ENCODE data around the gene MIPEP.
A peak's percentile ranks its signal among the peaks of the same experiment; 100 is the strongest.

The MIPEP gene

DNA sequence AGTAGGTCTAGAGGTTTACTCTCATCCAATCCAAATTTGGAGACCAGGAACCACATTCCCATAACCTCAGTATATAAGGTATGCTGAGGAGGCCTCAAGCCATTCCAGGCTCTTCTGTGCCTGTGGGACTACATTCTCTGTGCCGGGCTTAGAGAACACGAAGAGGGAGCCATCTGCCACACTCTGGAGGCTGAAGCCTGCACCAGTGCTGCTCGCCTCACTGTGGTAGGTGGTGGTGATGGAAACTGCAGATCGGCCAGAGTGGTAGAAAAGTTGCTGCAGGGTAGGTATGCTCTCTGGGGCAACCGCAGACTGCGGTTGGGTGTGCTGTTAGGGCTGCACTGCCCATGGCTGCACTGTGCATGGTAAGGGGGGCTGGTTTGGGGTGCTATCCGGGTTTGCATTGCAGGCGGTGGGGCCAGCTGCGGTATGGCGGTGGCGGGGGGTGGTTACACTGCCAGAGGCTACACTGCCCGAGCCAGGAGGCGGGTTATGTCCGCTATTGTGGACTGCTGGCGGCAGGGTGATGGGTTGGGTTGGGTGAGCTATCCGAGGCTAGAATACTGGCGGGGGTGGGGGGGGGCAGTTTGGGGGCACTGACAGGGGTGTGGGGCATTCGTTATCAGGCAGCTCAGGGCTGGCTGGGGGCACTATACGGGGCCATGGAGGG, 174.0 kb downstream of the MIPEP start:
- DNase-seq (ENCODE audit: low spot score): no peak

DNA sequence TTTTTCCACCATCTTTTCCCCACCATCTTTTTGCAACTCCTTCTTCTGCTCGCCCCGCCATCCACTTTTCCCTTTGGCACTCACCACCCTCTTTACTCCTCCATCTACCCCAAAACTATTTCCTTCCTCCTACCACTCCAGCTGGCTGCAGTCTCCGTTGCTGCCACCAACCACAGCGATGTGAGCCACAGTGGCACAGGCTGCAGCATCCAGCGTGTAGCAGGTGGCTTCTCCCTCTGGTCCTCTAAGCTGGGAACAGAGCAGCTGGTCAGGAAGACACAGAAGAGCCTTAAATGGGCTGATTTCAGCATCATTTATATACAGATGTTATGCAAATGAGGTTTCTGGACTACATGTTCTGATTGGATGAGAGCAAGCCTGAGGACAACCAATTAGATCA, 174.5 kb downstream of the MIPEP start:
- no peak for DNase-seq (ENCODE audit: low spot score)

DNA sequence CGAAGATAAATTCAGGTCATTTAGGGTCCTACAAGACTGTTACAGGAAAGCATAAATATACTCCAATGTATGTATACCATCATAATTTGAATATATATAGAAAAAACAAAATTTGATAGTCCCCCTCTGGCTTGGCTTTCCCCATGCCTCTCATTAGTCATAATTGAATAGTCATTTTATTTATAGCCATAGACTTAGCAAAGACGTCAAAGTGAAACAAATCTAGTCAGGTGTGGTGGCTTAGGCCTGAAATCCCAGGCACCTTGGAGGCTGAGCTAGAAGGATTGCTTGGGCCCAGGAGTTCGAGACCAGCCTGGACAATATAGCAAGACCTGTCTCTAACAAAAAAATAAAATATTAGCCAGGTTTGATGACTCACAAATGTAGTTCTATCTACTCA, 177.8 kb downstream of the MIPEP start:
- DNase-seq (ENCODE audit: low spot score): no peak

DNA sequence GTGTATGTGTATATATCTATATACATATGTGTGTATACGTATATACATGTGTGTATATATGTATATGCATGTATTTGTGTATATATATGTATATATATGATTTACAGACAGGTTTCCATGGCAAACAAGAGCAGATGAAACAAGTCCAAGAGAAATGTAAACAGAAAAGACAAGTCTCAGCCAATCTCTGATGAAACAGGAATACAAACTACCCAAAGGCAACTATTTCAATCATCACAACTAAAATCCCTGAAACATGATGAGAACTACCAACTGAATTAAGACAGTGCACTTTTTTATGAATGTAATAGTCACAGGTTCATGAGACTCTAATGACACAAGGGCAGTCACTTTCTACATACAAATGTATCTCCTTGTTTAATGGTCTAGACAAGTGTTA, 178.8 kb downstream of the MIPEP start:
- DNase-seq (ENCODE audit: low spot score): no peak

DNA sequence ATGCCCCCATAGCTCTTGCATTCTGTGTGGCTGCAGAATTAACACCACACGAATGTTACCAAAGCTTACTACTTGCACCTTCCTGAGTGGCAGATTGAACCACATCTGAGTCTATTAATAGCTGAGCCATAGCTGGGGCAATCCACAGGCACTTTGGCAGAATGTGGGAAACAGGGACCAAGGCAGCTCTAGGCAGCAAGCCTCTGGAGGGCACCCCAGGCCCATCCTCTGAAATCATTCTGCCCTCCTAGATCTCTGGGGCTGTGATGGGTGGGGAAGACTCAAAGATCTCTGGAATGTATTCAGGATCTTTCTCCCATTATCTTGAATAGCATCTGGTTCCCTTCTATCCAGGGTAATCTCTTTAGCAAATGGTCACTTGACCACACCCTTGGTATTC, 179.7 kb downstream of the MIPEP start:
- no peak for DNase-seq (ENCODE audit: low spot score)

DNA sequence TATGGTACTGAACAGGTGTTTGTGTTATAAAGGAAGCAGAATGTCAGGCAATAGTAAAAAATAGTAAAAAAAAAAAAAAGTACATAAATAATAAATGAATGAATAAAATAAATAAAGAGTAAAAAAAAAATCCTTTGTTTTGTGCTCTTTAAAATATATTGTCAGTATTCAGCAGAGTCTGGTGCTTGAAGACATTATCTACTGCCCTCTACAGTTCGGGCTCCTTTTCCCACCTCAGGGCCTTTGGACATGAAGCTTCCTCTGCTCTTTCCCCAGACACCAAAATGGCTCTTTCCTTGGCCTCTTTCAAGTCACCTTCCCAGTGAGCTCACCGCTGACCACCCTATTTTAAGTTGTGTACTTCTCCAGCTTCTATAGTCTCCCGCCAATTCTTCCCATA, 181.5 kb downstream of the MIPEP start:
- DNase-seq (ENCODE audit: low spot score): no peak

DNA sequence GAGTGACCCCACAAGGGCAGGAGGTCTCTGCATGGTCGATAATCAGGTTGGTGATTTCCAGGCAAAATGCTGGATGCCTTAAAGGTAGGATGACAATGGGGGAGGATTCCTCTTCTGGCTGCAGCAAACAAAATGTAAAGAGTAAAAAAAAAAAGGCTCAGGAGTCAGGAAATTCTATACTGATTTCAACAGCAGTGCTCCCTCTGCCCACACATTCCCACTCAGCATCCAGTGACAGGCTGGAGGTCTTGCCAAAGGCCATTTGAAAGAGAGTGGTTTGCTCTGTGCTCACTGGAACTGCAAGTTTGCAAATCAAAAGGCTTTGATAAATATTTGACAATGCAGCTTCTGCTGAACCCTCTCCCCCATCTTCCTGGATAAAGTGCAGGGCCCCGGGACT, 183.6 kb downstream of the MIPEP start:
- DNase-seq (ENCODE audit: low spot score): no peak

DNA sequence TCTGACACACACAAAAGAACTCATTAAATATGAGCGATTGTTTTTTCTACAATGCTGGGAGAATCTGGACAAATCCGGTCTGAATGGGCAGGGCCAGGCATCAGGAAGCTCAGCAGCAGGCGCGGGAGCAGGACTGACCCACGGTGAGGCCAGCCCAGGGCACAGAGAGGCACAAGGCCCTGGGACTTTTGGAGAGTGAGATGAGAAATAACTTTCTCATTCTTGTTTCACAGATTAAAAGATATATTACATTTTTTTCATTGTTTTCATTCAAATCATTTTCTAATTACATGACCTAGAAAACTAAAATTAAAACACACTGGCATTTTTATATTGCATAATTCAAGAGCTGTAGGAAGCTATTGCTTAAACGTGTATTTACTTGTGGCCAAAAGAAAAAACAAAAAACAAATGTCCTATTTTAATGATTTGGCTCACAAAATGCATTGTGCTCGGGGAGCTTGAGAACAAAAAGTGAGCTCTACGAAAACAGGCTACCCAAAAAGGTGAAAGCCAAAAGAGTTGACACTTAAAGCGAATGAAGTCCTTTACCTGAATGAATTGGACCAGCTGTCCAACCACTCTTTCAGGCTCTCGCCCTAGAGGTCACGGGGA, 185.8 kb downstream of the MIPEP start:
- DNase-seq (ENCODE audit: low spot score): no peak

DNA sequence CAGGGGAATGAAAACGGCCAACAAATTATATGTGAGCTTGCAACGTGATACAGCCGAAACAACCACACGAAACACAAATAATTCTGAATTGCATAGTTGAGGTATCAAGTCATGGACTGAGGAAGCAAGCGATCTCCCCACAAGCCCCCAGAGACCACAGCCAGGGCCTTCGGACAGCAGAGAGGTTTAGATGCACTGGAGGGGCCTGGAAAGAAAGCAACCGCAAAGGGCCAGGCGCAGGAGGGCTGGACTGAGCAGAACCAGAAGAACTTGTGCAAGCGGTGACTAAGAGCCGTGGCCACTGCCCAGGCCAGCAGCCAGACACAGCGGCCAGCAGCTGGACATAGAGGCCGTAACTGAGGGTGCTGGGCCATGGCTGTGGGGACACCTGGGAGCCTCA, 187.6 kb downstream of the MIPEP start:
- no peak for DNase-seq (ENCODE audit: low spot score)

DNA sequence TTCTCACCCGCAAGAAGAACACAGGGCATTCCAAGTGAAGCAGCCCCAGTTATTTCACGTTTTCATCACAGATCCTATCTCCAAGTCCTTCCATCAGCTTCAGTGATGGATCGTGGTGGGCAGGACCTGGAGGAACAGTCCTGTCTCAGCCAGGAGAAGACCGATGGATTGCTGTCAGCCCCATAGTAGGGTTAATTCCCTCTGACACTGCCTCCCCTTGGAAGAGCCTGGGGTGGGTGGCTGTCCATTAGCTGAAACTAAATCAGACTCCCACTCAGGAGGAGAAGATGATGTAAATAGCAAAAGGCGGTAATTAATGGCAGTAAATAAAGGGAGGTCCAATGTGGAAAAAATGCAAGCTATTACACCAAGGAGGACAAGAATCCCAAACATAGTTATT, 188.0 kb downstream of the MIPEP start:
- DNase-seq (ENCODE audit: low spot score): no peak

DNA sequence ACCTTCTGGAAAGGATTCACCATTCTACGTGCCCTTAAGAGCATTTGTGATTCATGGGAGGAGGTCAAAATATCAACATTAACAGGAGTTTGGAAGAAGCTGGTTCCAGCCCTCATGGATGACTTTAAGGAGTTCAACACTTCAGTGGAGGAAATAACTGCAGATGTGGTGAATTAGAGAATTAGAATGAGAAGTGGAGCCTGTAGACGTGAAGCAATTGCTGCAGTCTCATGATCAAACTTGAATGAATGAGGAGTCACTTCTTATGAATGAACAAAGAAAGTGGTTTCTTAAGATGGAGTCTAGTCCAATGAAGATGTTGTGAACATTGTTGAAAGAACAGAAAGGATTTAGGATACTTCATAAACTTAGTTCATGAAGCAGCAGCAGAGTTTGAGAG, 189.9 kb downstream of the MIPEP start:
- no peak for DNase-seq (ENCODE audit: low spot score)

DNA sequence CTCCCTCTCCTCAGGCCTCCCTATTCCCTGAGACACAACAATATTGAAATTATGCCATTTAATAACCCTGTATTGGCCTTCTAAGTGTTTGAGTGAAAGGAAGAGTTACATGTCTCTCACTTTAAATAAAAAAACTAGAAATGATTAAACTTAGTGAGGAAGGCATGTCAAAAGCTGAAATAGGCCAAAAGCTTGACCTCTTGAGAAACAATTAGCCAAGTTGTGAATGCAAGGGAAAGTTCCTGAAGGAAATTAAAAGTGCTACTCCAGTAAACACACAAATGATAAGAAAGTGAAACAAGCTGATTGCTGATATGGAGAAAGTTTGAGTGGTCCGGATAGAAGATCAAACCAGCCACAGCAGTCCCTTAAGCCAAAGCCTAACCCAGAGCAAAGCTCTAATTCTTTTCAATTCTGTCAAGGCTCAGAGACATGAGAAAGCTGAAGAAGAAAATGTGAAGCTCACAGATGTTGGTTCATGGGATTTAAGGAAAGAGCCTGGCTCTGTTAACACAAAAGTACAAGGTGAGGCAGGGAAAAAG, 191.4 kb downstream of the MIPEP start:
- DNase-seq (ENCODE audit: low spot score): no peak

DNA sequence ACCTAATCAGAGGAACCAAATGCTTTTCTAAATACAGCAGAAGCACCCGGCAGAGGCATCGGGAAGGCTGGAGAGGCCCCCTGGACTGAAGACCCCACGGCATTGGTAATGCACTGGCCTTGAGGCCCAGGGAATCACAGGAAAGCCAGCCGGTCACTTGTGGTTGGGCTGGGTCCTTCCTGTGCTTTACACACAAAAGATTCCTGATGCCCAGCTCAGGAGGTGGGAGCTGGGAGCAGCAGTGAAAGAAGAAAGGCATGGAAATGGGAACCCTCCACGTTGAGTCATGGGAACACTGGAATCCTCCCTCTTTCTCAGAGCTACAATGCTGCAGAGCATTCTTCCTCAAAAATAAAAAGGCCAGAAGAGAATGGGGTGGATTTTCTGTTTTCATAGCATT, 192.6 kb downstream of the MIPEP start:
- no peak for DNase-seq (ENCODE audit: low spot score)

DNA sequence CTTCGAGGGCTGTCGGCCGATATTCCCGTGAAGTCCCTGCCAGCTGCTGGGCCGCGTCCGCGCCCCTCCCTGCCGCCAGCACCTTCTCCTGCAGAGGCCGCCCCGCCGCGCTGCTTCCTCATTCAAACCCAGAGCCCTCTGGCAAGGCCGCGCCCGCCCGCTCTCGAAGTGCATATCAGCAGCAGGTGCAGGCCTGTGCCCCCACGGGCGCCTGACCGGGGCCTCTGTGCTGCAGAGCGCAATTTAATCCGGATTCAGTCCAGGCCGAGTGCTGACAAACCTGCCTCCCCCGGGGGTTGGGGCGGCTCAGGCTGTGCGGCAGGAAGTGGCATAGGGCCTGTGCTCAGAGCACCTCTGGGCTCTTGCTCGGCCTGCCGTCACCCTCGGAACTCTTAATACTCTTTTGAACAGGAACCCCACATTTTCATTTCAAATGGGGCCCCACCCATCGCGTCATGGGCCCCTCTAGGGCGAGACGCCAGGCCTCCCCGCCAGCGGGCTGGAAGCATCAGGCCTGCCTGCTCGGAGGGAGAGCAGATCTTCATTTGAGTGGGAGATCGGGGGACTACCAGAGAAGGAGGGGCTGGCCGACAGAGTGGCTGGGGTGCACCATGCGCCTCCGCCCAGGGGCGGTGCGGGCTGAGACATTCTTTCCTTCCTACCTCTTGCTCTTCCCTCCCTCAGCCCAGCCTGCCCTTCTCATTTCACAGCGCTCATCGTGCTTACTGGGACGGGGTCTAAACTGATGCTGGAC, 193.3 kb downstream of the MIPEP start:
- DNase-seq (ENCODE audit: low spot score): peak; percentile 30

DNA sequence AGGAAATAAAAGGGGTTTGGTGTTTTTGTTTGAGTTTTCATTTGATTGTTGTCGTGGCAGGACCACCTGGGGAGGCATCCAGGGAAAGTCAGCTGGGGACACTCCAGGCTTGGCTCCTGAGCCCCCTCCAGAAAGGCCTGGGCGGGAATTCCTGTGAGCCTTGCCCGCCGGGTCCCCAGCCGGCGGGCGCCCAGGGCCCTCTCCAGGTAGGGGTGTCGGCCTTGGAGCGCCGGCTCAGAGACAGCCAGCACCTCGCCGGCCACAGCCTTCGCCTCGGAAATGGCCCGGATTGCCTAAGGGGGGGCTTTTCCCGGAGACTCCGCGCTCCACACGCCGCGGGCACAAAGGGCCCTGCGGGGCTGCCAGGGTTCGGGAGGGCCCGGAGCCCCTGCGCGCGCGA, 194.0 kb downstream of the MIPEP start:
- DNase-seq (ENCODE audit: low spot score): no peak

DNA sequence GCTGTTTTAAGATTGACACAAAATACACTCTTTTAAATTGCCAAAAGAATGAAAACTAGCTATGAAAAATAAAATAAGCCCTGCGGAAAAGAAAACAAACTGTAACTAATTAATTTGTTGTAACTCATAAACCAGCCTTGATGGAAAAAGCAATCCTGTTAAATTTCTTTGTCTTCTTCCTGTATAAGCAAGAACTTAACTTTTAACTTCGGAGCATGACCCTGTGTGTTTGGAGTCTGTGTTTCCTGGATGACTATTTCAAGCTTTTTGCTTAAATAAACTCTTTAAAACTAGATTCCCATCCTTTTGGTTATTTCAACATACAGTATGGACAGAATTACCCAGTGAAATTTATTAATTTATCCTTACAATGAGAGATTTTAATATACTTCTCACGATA, 196.4 kb downstream of the MIPEP start:
- no peak for DNase-seq (ENCODE audit: low spot score)

DNA sequence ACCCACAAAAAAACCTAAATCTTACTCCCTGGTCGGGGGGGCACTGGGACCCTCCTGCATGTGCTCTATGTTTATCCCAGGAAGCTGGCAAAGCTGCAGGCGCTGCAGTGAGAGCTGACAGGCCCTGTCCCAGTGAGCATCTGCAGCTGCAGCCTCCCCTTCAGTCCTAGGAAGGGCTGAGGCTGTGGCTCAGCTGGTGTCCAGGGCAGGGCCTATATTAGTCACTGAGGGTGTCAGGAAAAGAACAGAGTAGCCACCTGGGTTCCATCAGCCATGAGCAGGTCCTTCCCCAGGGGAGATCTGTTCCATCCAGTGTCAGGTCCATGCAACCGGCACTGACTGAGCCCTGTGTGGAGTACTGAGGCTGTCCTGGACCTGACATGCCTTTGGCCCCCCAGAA, 198.5 kb downstream of the MIPEP start:
- DNase-seq (ENCODE audit: low spot score): no peak

DNA sequence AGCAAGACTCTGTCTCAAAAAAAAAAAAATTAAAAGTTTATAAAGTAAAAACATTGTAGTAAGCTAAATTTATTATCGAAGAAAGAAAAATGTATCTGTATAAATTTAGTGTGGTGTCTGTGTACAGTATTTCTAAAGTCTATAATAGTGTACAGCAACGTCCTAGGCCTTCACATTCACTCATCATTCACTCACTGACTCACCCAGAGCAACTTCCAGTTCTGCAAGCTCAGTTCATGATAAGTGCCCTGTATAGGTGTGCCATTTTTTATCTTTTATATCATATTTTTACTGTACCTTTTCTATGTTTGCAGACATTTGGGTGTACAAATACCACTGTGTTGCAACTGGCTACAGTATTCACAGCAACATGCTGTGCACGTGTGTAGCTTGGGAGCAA, 200.9 kb downstream of the MIPEP start:
- DNase-seq (ENCODE audit: low spot score): no peak

DNA sequence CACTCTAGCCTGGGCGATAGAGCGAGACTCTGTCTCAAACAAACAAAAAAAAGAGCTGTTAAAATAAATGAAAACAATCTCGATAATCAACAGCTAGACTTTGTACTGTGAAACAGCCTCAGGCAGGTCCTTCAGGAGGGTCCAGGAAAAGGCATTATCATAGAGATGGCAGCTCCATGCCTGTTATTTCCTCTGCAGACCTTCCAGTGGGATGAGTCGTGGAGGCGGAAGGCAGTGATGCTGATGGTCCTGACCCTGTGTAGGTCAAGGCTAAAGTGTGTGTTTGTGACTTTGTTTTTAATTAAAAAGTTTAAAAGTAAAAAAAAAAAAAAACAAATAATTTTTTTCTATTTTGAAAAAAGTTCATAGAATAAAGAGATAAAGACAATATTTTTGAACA, 201.6 kb downstream of the MIPEP start:
- DNase-seq (ENCODE audit: low spot score): no peak

DNA sequence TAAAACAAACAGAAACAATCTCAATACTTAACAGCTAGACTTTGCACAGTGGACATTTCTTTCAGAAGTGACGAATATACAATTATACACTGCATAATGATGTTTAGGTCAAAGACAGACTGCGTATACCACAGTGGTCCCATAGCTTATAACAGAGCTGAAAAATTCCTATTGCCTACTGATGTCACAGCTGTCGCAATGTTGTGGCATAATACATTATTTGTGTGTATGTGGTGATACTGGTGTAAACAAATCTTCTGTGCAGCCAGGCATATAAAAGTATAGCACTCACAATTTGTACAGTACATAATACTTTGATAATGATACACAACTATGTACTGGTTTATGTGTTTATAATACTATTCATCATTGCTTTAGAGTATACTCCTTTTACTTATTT, 202.3 kb downstream of the MIPEP start:
- no peak for DNase-seq (ENCODE audit: low spot score)

DNA sequence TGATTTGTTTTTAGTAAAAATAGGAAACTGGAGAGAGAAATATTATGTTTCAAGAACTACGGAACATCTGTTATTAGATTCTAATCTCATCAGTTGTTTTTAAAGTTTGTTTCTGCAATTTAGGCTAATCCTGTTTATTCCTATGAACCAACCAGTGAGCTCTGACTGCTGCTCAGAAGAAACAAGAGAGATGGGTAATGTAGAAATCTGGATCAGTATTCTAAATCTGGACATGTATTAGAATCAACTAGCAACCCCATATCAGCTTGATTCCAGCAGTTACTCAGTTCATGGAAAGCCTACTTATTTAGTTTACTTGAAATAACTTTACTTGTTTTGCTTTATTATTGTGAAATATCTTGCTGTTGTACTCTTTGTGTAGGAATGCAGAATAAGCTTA, 203.8 kb downstream of the MIPEP start:
- no peak for DNase-seq (ENCODE audit: low spot score)

DNA sequence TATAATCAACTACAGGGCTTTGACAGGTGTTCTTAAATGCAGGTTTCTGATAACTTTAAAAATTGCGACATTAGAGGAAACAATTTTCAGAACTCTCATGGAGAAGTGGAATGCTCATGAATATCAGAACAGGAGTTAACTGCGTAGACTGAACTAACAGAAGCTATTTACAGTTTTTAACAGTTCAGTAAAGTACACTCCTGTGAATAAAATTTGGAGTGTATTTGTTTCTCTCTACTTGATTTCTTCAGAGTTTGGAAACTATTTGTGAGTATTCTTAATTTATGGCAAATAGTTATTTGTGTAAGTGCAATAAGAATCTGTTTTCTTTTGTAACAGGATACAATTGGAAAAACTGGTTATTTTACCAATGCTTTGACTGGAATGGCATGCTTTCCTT, 204.6 kb downstream of the MIPEP start:
- no peak for DNase-seq (ENCODE audit: low spot score)

DNA sequence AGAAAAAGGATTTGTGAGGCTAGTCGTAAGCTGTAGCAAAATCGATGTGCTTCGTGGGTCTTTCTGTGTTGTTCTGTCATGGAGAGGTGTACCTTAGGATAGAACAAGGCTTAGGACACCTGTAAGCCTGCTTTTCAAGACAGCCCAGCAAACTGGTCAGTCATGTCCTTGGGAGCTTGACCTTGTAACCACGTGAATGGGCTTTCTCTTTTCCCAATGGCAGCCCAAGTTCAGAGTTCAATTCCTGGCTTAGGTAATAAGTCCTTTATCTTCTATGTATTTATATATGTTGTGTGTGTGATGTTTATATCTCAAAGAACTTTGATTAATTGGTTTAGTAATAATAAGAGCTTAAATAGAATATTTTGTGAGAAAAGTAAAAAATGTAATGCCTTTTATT, 206.1 kb downstream of the MIPEP start:
- DNase-seq (ENCODE audit: low spot score): no peak
